Neutrophil (primary cell): ENCODE measurements around the gene TBCC.
"Not testable (repeated sequence)": the region's sequence is repeated elsewhere in the genome, so short reads cannot be mapped to it uniquely, and the experiment has no call there.

Experiments used
- H3K27ac ChIP-seq: fragments of 200-600 bp; sonication (generic); 2 replicates; pipeline ENCODE4 v1.5.1; 2016; ENCODE audit warnings: mild to moderate bottlenecking, moderate library complexity
- H3K27me3 ChIP-seq: fragments of 200-600 bp; sonication (generic); 2 replicates; pipeline ENCODE4 v1.6.0; 2016; ENCODE audit warnings: mild to moderate bottlenecking
- H3K36me3 ChIP-seq: fragments of 200-600 bp; sonication (generic); 2 replicates; pipeline ENCODE4 v1.5.1; 2017
- H3K4me1 ChIP-seq, 2 experiments: fragments of 200-600 bp in 1 of 2; sonication (generic) in 1 of 2; 1 replicate in 1 of 2; 2 replicates in 1 of 2; pipeline versions ENCODE4 v1.5.1 to v1.6.1; 2013 to 2016; ENCODE audit warnings: low read depth in 1 of 2, low read length in 1 of 2, mild to moderate bottlenecking in 1 of 2, moderate library complexity in 1 of 2; ENCODE audit not compliant: control insufficient read depth in 1 of 2, insufficient read depth in 1 of 2
- H3K4me3 ChIP-seq, 2 experiments: fragments of 200-600 bp in 1 of 2; sonication (generic) in 1 of 2; 1 replicate in 1 of 2; 2 replicates in 1 of 2; pipeline ENCODE4 v1.5.1; 2013 to 2016; ENCODE audit warnings: low read depth in 1 of 2, low read length in 1 of 2, mild to moderate bottlenecking in 1 of 2, moderate library complexity in 1 of 2
- H3K9me3 ChIP-seq: fragments of 200-600 bp; sonication (generic); 2 replicates; pipeline ENCODE4 v1.5.1; 2016
- TF ChIP-seq, protein P1 (sequence below): fragments of 200-600 bp; sonication (generic); IDR thresholded peaks from 2 replicates; pipeline ENCODE4 v1.5.1; 2016; ENCODE audit warnings: antibody characterized with exemption

The TBCC gene

GRCh38 chr6:42704937-42705374 is 40.9 kb downstream of the TBCC start:
- TF ChIP-seq, protein P1, sequence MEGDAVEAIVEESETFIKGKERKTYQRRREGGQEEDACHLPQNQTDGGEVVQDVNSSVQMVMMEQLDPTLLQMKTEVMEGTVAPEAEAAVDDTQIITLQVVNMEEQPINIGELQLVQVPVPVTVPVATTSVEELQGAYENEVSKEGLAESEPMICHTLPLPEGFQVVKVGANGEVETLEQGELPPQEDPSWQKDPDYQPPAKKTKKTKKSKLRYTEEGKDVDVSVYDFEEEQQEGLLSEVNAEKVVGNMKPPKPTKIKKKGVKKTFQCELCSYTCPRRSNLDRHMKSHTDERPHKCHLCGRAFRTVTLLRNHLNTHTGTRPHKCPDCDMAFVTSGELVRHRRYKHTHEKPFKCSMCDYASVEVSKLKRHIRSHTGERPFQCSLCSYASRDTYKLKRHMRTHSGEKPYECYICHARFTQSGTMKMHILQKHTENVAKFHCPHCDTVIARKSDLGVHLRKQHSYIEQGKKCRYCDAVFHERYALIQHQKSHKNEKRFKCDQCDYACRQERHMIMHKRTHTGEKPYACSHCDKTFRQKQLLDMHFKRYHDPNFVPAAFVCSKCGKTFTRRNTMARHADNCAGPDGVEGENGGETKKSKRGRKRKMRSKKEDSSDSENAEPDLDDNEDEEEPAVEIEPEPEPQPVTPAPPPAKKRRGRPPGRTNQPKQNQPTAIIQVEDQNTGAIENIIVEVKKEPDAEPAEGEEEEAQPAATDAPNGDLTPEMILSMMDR, result no peak
- Histone ChIP-seq H3K27me3 (no peaks in the 10 kb centered on the region), H3K36me3 (no peaks in the 10 kb centered on the region), H3K4me3 (no peak overlapping the region), H3K4me1 (no peaks in the 10 kb centered on the region), H3K9me3 (no peaks in the 10 kb centered on the region), H3K27ac (no peak overlapping the region)

GRCh38 chr6:42704251-42704936 is 41.5 kb downstream of the TBCC start:
- no peaks in the 10 kb centered on the region for H3K36me3 ChIP-seq
- H3K9me3 ChIP-seq, result no peaks in the 10 kb centered on the region
- no peak overlapping the region for H3K4me3 ChIP-seq
- no peaks in the 10 kb centered on the region for H3K4me1 ChIP-seq
- H3K27ac ChIP-seq, result no peak overlapping the region
- TF ChIP-seq, protein P1, result no peak
- no peaks in the 10 kb centered on the region for H3K27me3 ChIP-seq

- H3K27ac ChIP-seq, H3K4me3 ChIP-seq, H3K27me3 ChIP-seq, H3K36me3 ChIP-seq, H3K4me1 ChIP-seq, H3K9me3 ChIP-seq: not testable (repeated sequence)
These were observed 43.1 kb downstream of the TBCC start for GRCh38 chr6:42702786-42703185.

GRCh38 chr6:42702200-42702599 is 43.7 kb downstream of the TBCC start:
- no peak overlapping the region for H3K27ac ChIP-seq
- H3K4me3 ChIP-seq, result no peak overlapping the region
- no peaks in the 10 kb centered on the region for H3K9me3 ChIP-seq
- TF ChIP-seq, protein P1, result no peak
- no peaks in the 10 kb centered on the region for H3K27me3 ChIP-seq
- H3K4me1 ChIP-seq, result no peaks in the 10 kb centered on the region
- no peaks in the 10 kb centered on the region for H3K36me3 ChIP-seq

DNA sequence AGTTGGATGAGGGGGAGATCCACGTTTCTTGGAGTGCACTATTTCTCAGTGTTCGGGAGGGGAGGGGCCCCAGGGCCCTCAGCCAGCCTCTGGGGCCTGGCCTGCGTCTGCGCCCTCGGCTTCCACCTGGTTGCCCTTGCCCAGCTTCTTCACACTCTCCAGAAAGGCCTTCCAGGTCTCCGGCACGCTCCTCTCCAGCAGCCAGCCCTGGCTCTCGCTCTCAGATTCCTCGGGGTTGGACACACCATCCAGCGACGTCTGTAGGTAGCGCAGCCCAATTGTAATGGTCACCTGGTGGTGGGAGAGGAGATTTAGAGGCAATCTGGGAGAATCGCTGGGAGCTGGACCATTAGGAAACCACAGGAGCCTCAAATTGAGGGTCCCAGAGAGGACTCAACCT is 47.7 kb downstream of the TBCC start:
- peaks cover 27% of the 10 kb centered on the region for H3K36me3 ChIP-seq
- no peak overlapping the region for H3K27ac ChIP-seq
- no peaks in the 10 kb centered on the region for H3K27me3 ChIP-seq
- H3K4me1 ChIP-seq, result no peaks in the 10 kb centered on the region
- H3K9me3 ChIP-seq, result no peaks in the 10 kb centered on the region
- TF ChIP-seq, protein P1, result no peak
- no peak overlapping the region for H3K4me3 ChIP-seq

DNA sequence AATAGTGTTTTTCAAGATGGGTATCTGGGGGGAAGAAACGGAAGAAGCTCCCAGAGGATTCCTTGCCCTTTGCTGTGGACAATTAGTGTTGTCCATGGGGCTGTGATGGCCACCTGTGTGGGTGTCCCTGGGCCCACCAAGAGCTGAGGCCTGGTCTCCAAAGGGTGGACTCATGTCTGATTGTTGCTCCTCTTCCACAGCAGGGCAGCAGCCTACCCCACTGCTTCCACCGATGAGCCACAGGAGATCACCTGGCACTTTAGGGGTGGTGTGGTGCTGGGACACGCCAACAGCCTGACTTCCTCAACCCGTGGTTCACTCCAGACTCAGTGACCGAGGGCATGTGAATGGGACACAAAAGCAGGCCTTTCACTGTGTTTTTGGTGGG is 48.6 kb downstream of the TBCC start:
- Histone ChIP-seq H3K27ac (peak overlapping the region; percentile 6), H3K9me3 (no peaks in the 10 kb centered on the region), H3K27me3 (no peaks in the 10 kb centered on the region), H3K4me1 (no peaks in the 10 kb centered on the region), H3K4me3 (no peak overlapping the region), H3K36me3 (peaks cover 36% of the 10 kb centered on the region)
- TF ChIP-seq, protein P1, result no peak
